GM12878 (cell line): ENCODE data around the gene TSHZ2. TPM values are rescaled to one million over a fixed set of nuclear protein-coding genes. Genes with fewer than 3 reads are reported as not detected.

ENCODE experiments used
- ATAC-seq: fragments of 200-7000 bp; cut with Tn5 transposase; 3 replicates; pipeline ENCODE4 v1.9.1; 2020; ENCODE audit warnings: mild to moderate bottlenecking, moderate library complexity
- BruUV-seq: library from RNA; stranded (reverse); fragments of 400-500 nt; replicated peaks from 2 replicates; lab custom pipeline; 2021; lab: Mats Ljungman, UMichigan
- CTCF ChIA-PET: fragments of 300-600 bp; sonication (Branson Sonifier 250); formaldehyde crosslinking; extraction: SDS; loops from one replicate; lab custom pipeline; 2021; ENCODE audit warnings: inconsistent platforms; lab: Yijun Ruan, JAX
- POLR2A ChIA-PET: fragments of 350-600 bp; formaldehyde crosslinking; extraction: SDS; loops from one replicate; lab custom pipeline; 2021; ENCODE audit warnings: inconsistent platforms; lab: Charles Lee
- RAD21 ChIA-PET: fragments of 300-600 bp; sonication (Branson Sonifier 250); formaldehyde crosslinking; loops from one replicate; lab custom pipeline; 2023; ENCODE audit warnings: antibody characterized with exemption; ENCODE audit not compliant: unreplicated experiment; lab: Charles Lee
- SMC1A ChIA-PET: fragments of 300-600 bp; sonication (Branson Sonifier 250); formaldehyde crosslinking; loops from one replicate; lab custom pipeline; 2023; ENCODE audit not compliant: unreplicated experiment, uncharacterized antibody; lab: Charles Lee
- DNase-seq: peaks from one replicate; pipeline ENCODE4 v3.0.0-alpha.2; 2011; ENCODE audit warnings: low read depth, low spot score
- FAIRE-seq: peaks from 3 replicates; lab custom pipeline; 2011; peaks lifted over from hg19 to GRCh38; lab: Jason Lieb, UNC
- H2AFZ ChIP-seq: 2 replicates; pipeline ENCODE4 v1.6.0; 2011; ENCODE audit warnings: low read depth, low read length, control low read depth; ENCODE audit not compliant: control insufficient read depth
- H3K27ac ChIP-seq: 2 replicates; pipeline ENCODE4 v1.5.1; 2011; ENCODE audit warnings: control low read depth; ENCODE audit not compliant: control insufficient read depth, insufficient read depth
- H3K27me3 ChIP-seq, 2 experiments: replicated peaks in 1 of 2; 2 replicates each; pipeline versions ENCODE4 v1.6.0 to v1.6.1; 2011; ENCODE audit warnings: low read length in 1 of 2; ENCODE audit not compliant: control insufficient read depth in 2 of 2, insufficient read depth in 2 of 2
- H3K36me3 ChIP-seq, 2 experiments: 2 replicates each; pipeline ENCODE4 v1.5.1; 2011; ENCODE audit warnings: low read length in 1 of 2; ENCODE audit not compliant: control insufficient read depth in 2 of 2, insufficient read depth in 2 of 2
- H3K4me1 ChIP-seq: 2 replicates; pipeline ENCODE4 v1.6.1; 2011; ENCODE audit warnings: mild to moderate bottlenecking, low read length, moderate library complexity, mixed read lengths; ENCODE audit not compliant: control insufficient read depth, insufficient read depth
- H3K4me2 ChIP-seq: 2 replicates; pipeline ENCODE4 v1.6.0; 2011; ENCODE audit warnings: control low read depth; ENCODE audit not compliant: control insufficient read depth, insufficient read depth
- H3K4me3 ChIP-seq: fragments of 200-600 bp; sonication (generic); 2 replicates; pipeline ENCODE4 v1.5.1; 2016
- H3K79me2 ChIP-seq: 2 replicates; pipeline ENCODE4 v1.6.0; 2011; ENCODE audit warnings: low read length; ENCODE audit not compliant: control insufficient read depth, insufficient read depth
- H3K9ac ChIP-seq: 2 replicates; pipeline ENCODE4 v1.8.0; 2011; ENCODE audit warnings: low read length, control low read depth, mixed read lengths; ENCODE audit not compliant: control insufficient read depth, insufficient read depth
- H3K9me3 ChIP-seq: replicated peaks from 3 replicates; pipeline ENCODE4 v1.5.1; 2011; ENCODE audit warnings: mild to moderate bottlenecking, low read length; ENCODE audit not compliant: control insufficient read depth, insufficient read depth
- H4K20me1 ChIP-seq: 2 replicates; pipeline ENCODE4 v1.6.0; 2011; ENCODE audit not compliant: control insufficient read depth, insufficient read depth
- BACH1 ChIP-seq: fragments of 450-650 bp; IDR thresholded peaks from 2 replicates; pipeline ENCODE4 v1.6.1; 2017; ENCODE audit warnings: mild to moderate bottlenecking, borderline replicate concordance
- CEBPB ChIP-seq, 2 experiments: fragments of 150-350 bp in 1 of 2; IDR thresholded peaks; 2 replicates each; pipeline ENCODE4 v1.6.1; 2012 to 2014; ENCODE audit warnings: low read depth in 2 of 2, low read length in 2 of 2, borderline replicate concordance in 1 of 2, inconsistent platforms in 1 of 2
- E4F1 ChIP-seq: fragments of 450-650 bp; IDR thresholded peaks from 2 replicates; pipeline ENCODE4 v1.6.1; 2018; ENCODE audit warnings: borderline replicate concordance, mild to moderate bottlenecking; ENCODE audit not compliant: partially characterized antibody
- EZH2 ChIP-seq: IDR thresholded peaks from 2 replicates; pipeline ENCODE4 v1.6.1; 2012; ENCODE audit warnings: low read depth, mild to moderate bottlenecking, control low read depth, inconsistent platforms, low read length, borderline replicate concordance; ENCODE audit not compliant: control insufficient read depth
- JUNB ChIP-seq: IDR thresholded peaks from 2 replicates; pipeline ENCODE4 v1.6.1; 2016; ENCODE audit warnings: antibody characterized with exemption, mild to moderate bottlenecking
- JUND ChIP-seq: IDR thresholded peaks from 2 replicates; pipeline ENCODE4 v1.6.1; 2012; ENCODE audit warnings: low read depth, mild to moderate bottlenecking, low read length, improper control_type of control experiment, moderate library complexity
- KDM1A ChIP-seq: fragments of 200-600 bp; sonication (generic); IDR thresholded peaks from 2 replicates; pipeline ENCODE4 v1.6.1; 2016; ENCODE audit warnings: borderline replicate concordance
- MEF2A ChIP-seq: IDR thresholded peaks from 2 replicates; pipeline ENCODE4 v1.6.1; 2011; ENCODE audit warnings: low read depth, mild to moderate bottlenecking, low read length, moderate library complexity; ENCODE audit not compliant: insufficient read depth
- MEF2B ChIP-seq: fragments of 450-650 bp; IDR thresholded peaks from 2 replicates; pipeline ENCODE4 v1.6.1; 2018; ENCODE audit warnings: mild to moderate bottlenecking, moderate library complexity; ENCODE audit not compliant: partially characterized antibody, poor library complexity, severe bottlenecking
- RCOR1 ChIP-seq: conservative IDR thresholded peaks from 2 replicates; pipeline ENCODE4 v1.6.1; 2012; ENCODE audit warnings: low read depth, low read length, improper control_type of control experiment
- RELB ChIP-seq: fragments of 450-650 bp; IDR thresholded peaks from 2 replicates; pipeline ENCODE4 v1.6.1; 2017; ENCODE audit warnings: low read depth, mild to moderate bottlenecking, moderate library complexity
- SREBF2 ChIP-seq: IDR thresholded peaks from 2 replicates; pipeline ENCODE4 v1.6.1; 2012; ENCODE audit warnings: mild to moderate bottlenecking, low read length
- STAT3 ChIP-seq: IDR thresholded peaks from 2 replicates; pipeline ENCODE4 v1.6.1; 2011; ENCODE audit warnings: low read depth, low read length, improper control_type of control experiment
- TBL1XR1 ChIP-seq: IDR thresholded peaks from 2 replicates; pipeline ENCODE4 v1.6.1; 2012; ENCODE audit warnings: low read depth, low read length, improper control_type of control experiment
- ZNF384 ChIP-seq: IDR thresholded peaks from 2 replicates; pipeline ENCODE4 v1.6.1; 2012; ENCODE audit warnings: low read depth, mild to moderate bottlenecking, low read length, improper control_type of control experiment, borderline replicate concordance
- ZNF622 ChIP-seq: fragments of 450-650 bp; IDR thresholded peaks from 2 replicates; pipeline ENCODE4 v1.6.1; 2017; ENCODE audit warnings: mild to moderate bottlenecking, inconsistent platforms
- WGBS: methylation state at CpG from one replicate; pipeline ENCODE4 v1.1.6; 2016; ENCODE audit warnings: low lambda C conversion rate; ENCODE audit not compliant: insufficient replicate concordance, insufficient coverage; ENCODE audit errors: missing lambda C conversion rate; 5-methylcytosine and 5-hydroxymethylcytosine counted together
- in situ Hi-C: fragments of 300-500 bp; cut with MboI; formaldehyde crosslinking; loops from 9 replicates; pipeline ENCODE4 v1.14.3; 2018; ENCODE audit warnings: mixed read lengths
- intact Hi-C: fragments of 100-400 bp; cut with micrococcal nuclease; formaldehyde crosslinking; loops from one replicate; pipeline ENCODE4 v1.14.2; 2022; ENCODE audit not compliant: unreplicated experiment
- polyA plus RNA-seq, 11 experiments: library from polyadenylated mRNA; depleted of rRNA in 4 of 11; unstranded in 6 of 11; stranded (reverse) in 5 of 11; fragments of >200 nt; fragmentation: Nextera tagmentation in 4 of 11; fragmentation: Illumina TruSeq in 1 of 11; extraction: Ambion mirVana in 4 of 11; extraction: Trizol in 1 of 11; gene quantifications; 1 replicate in 1 of 11; 2 replicates in 10 of 11; pipeline versions ENCODE4 v1.2.1 to v1.2.3, GENCODE V29; 2011 to 2016; ENCODE audit warnings: inconsistent platforms in 2 of 11, missing spikeins in 2 of 11, low read depth in 1 of 11
- total RNA-seq, 4 experiments: library from RNA; depleted of rRNA in 3 of 4; stranded (reverse); fragments of >200 nt in 3 of 4; fragmentation: Illumina TruSeq in 1 of 4; extraction: Trizol in 1 of 4; gene quantifications; 2 replicates each; pipeline versions ENCODE4 v1.2.1 to v1.2.3, GENCODE V29; 2013 to 2021
- TF ChIP-seq, protein P1 (sequence below): fragments of 450-650 bp; IDR thresholded peaks from 2 replicates; pipeline ENCODE4 v1.6.1; 2017; ENCODE audit warnings: borderline replicate concordance

The TSHZ2 gene
- total and polyA plus RNA-seq, 10 of the 15 experiments (the other 5 are each of a cell fraction or from before 2014, with no cell fraction given), result 0.01 to 0.86 (median 0.13) TPM; not detected in 2

DNA sequence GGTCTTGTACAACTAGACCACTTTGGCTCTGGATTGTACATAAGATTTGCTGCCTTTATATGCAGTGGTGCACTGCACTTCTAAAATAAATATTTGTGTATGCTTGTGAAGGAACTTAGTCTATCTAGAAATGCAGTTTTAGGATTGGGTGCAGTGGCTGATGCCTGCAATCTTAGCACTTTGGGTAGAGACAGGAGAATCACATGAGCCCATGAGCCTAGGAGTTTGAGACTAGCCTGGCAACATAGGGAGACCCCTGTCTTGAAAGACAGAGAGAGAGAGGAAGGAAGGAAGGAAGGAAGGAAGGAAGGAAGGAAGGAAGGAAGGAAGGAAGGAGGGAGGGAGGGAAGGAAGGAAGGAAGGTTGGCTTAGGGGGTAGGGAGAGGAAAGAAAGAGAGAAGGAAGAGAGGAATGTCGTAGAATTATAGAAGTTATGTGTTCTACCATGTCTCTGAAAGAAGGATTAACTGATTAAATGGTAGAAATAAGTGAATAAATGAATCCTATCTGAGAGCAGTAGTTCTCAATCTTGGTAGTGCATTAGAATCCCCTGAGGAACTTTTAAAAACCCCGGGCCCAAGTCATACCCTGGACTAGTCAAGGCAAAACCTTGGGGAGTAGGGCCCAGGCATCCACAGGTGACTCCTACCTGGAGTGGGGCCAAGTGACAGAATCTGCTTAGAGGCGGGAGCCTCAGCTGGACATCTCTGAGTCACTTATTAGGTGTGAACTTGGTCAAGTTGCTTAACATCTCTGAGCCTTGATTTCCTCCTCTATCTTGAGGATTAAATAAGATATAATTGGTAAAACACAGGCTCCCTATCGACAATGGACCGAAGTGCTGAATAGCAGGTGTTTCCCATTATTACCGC is 491.2 kb downstream of the TSHZ2 start:
- intact Hi-C loops, result no loop called here
- WGBS, result 41% methylated on average over 6 of the region's 6 CpGs
- CTCF ChIA-PET, result no interaction called here
- Histone ChIP-seq H4K20me1 (no peaks in the 10 kb centered on the region), H3K9me3 (no peaks in the 10 kb centered on the region), H3K4me1 (no peaks in the 10 kb centered on the region), H3K36me3 (no peaks in the 10 kb centered on the region)
- no peak for FAIRE-seq
- SMC1A ChIA-PET, result no interaction called here
- TF ChIP-seq CEBPB (IDR thresholded peaks at IDR 0.05; ENCODE audit: borderline replicate concordance in 1 of 2, low read depth in 2 of 2, low read length in 2 of 2) (no peak), ZNF384 (no peak), BACH1 (no peak), RELB (no peak), TBL1XR1 (no peak), MEF2A (no peak), STAT3 (no peak), RCOR1 (no peak), EZH2 (no peak), JUND (no peak), E4F1 (no peak), ZNF622 (no peak), SREBF2 (no peak), JUNB (no peak), MEF2B (no peak), KDM1A (no peak)
- TF ChIP-seq, protein P1, sequence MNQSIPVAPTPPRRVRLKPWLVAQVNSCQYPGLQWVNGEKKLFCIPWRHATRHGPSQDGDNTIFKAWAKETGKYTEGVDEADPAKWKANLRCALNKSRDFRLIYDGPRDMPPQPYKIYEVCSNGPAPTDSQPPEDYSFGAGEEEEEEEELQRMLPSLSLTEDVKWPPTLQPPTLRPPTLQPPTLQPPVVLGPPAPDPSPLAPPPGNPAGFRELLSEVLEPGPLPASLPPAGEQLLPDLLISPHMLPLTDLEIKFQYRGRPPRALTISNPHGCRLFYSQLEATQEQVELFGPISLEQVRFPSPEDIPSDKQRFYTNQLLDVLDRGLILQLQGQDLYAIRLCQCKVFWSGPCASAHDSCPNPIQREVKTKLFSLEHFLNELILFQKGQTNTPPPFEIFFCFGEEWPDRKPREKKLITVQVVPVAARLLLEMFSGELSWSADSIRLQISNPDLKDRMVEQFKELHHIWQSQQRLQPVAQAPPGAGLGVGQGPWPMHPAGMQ, result no peak
- TF ChIP-seq, all 136 proteins: peak for 0
- in situ Hi-C loops, result no loop called here
- Histone ChIP-seq H3K4me3 (no peak overlapping the region), H2AFZ (no peak overlapping the region), H3K27ac (no peak overlapping the region), H3K27me3 (no peaks in the 10 kb centered on the region), H3K4me2 (no peak overlapping the region), H3K79me2 (no peaks in the 10 kb centered on the region), H3K9ac (no peak overlapping the region)
- no TSS peak for BruUV-seq
- RAD21 ChIA-PET, result no interaction called here
- ATAC-seq (no peak), DNase-seq (no peak)
- POLR2A ChIA-PET, result no interaction called here
